Measurements from ENCODE around the gene KLF4.
A peak's percentile ranks its signal among the peaks of the same experiment; 100 is the strongest.

Gene KLF4

GRCh38 chr9:107447081-107447480 is 42.5 kb downstream of the KLF4 start:
- DNase-seq = no peak

GRCh38 chr9:107446491-107446890 is 43.1 kb downstream of the KLF4 start:
- no peak for DNase-seq

GRCh38 chr9:107443786-107444185 is 45.8 kb downstream of the KLF4 start:
- no peak for DNase-seq

GRCh38 chr9:107439991-107440456 is 49.5 kb downstream of the KLF4 start:
- DNase-seq = peak in 1 of 2 experiments; percentile 14

- DNase-seq = no peak
These were observed 51.1 kb downstream of the KLF4 start for GRCh38 chr9:107438211-107439031.

GRCh38 chr9:107437716-107438115 is 51.9 kb downstream of the KLF4 start:
- DNase-seq = no peak

GRCh38 chr9:107435415-107435814 is 54.2 kb downstream of the KLF4 start:
- no peak for DNase-seq
